Inflammatory macrophage treated with lipopolysaccharide for 1 hour (primary cell): ENCODE data around the gene NAGPA.

Experiments used
- DNase-seq, 2 donors: peaks; one replicate each; pipeline ENCODE4 v3.0.0-alpha.2; 2020 to 2022

Gene NAGPA

GRCh38 chr16:5001571-5001970 is 32.2 kb downstream of the NAGPA start:
- DNase-seq: peak; percentile 27 to 58

- DNase-seq: no peak
Measured at GRCh38 chr16:5000573-5001001, 33.1 kb downstream of the NAGPA start.

GRCh38 chr16:4994719-4995434 is 38.9 kb downstream of the NAGPA start:
- DNase-seq: no peak

GRCh38 chr16:4991754-4992153 is 42.0 kb downstream of the NAGPA start:
- DNase-seq: no peak

GRCh38 chr16:4990415-4990814 is 43.3 kb downstream of the NAGPA start:
- no peak for DNase-seq

GRCh38 chr16:4989391-4990006 is 44.2 kb downstream of the NAGPA start:
- DNase-seq: no peak

GRCh38 chr16:4988647-4989046 is 45.1 kb downstream of the NAGPA start:
- no peak for DNase-seq

GRCh38 chr16:4987580-4988374 is 46.0 kb downstream of the NAGPA start:
- no peak for DNase-seq

- no peak for DNase-seq
Measured at GRCh38 chr16:4987250-4987579, 46.5 kb downstream of the NAGPA start.

- DNase-seq: no peak
Measured at GRCh38 chr16:4984174-4984990, 49.4 kb downstream of the NAGPA start.

- no peak for DNase-seq
Measured at GRCh38 chr16:4982056-4982867, 51.5 kb downstream of the NAGPA start.

- DNase-seq: no peak
Measured at GRCh38 chr16:4981473-4981872, 52.3 kb downstream of the NAGPA start.

GRCh38 chr16:4980691-4981090 is 53.0 kb downstream of the NAGPA start:
- no peak for DNase-seq

GRCh38 chr16:4979736-4980660 is 53.7 kb downstream of the NAGPA start:
- DNase-seq: no peak

- no peak for DNase-seq
Measured at GRCh38 chr16:4979164-4979563, 54.6 kb downstream of the NAGPA start.

GRCh38 chr16:4976611-4977145 is 57.1 kb downstream of the NAGPA start:
- DNase-seq: no peak

GRCh38 chr16:4976079-4976478 is 57.7 kb downstream of the NAGPA start:
- peak; percentile 34 to 41 for DNase-seq
